Fibroblast of skin of left quadriceps (primary cell): ENCODE data around the gene MACROD2.
"Not testable (repeated sequence)": the region's sequence is repeated elsewhere in the genome, so short reads cannot be mapped to it uniquely, and the experiment has no call there.

Experiments
- DNase-seq, 2 experiments: peaks; one replicate each; pipeline ENCODE4 v3.0.0-alpha.2; 2013; ENCODE audit warnings: low read depth in 2 of 2

MACROD2 gene

DNA sequence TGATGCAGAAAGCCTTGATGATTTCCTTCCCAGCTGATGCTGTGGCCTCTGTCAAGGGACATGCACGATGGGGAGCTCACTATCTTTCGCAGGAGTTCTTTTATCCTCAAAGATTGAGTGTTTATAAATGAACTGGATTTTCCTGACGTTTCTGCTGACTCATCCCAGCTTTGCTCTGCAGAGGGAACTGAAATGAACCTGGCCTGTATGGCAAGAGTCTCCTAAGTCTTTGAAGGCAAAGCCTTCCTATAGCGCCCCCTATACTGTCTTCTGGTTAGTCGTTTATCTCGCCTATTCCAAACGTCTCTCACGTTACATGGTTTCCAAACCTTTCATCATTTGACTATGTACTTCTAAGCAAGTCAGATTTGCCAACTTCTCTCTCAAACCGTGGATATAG lies 2012.6 kb downstream of the MACROD2 start:
- no peak for DNase-seq

DNA sequence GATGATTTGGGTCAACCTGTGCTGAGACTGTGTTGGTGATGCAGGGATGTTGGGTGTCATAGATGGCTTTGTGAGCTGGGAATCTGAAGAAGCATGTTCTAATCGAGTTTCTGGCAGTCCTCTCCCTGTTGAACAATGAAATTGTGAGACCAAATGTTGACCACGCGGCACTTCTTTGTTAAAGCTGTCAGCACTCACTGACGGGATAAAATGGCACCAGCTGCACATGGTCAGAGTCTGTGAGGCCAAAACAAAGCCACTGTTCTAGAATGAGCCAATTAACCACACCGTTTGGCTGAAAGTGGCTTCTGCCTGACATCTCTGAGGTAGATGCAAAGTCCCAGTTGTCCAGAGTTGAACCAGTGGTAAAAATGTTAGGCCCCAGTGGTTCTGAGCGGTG lies 2015.7 kb downstream of the MACROD2 start:
- DNase-seq = no peak

DNA sequence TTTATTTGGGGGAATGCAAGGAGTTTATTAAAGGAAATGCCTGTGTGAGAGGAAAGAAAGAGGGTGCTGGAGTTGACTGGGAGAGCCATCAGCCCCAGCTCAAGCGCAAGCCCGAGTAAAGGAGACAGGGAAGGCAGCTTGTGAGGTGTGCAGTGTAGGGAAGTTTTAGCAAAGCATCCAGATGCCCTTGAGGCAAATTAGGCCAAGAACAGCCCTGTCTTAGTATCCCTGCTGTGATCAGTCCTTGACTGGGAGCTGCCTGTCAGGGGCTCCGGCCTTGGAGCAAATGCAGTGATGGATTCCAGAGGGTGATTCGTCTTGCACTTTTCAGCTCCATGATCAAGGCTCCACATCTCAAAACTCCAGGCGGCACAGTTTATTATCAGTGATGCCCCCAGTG lies 2016.2 kb downstream of the MACROD2 start:
- no peak for DNase-seq

DNA sequence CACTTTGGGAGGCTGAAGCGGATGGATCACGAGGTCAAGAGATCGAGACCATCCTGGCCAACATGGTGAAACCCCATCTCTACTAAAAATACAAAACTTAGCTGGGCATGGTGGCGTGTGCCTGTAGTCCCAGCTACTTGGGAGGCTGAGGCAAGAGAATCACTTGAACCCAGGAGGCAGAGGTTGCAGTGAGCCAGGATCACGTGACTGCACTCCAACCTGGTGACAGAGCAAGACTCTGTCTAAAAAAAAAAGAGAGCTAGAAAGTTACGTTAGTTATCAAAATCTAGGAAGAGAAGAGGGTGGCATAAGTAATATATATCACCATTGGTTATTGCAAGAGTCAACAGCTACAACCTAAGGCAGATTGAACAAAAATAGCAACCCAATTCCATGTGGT lies 2017.6 kb downstream of the MACROD2 start:
- DNase-seq = not testable (repeated sequence)

DNA sequence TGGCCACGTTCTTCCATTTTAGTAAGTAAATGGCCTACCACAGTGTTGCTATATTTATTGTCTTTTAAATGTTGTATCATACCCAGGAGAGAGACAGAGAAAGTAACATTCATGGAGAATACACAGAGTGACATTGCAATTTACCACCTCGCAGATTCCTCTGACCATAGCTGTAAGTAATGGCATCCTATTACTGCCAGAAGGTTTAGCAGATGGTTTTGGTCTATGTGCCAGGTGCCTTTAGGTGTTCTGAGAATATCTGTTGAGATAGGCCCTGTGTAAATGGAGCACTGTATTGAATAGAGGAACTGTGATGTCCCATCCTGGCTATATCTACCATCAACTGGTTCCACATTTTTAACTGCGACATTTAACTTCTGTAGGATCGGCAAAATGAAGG lies 2018.3 kb downstream of the MACROD2 start:
- DNase-seq = no peak

DNA sequence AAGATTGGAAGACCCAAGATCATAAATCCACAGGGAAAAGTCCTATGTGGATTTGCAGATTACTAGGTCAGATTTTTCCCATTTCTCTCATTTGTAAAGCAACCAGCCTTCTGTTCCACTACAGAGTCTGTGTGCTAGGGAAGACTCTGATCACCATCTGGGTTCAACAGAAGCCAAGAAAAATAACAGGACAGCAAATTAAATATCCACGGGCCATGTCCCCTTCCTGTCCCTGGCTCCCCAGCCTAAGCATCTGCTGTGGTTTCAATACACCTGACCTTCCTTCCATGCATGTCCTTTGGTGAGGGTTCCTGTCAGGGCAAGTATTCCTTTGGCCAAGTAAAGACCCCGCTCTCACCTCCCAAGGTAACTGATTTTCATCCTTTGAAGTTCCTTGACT lies 2019.1 kb downstream of the MACROD2 start:
- DNase-seq = no peak

DNA sequence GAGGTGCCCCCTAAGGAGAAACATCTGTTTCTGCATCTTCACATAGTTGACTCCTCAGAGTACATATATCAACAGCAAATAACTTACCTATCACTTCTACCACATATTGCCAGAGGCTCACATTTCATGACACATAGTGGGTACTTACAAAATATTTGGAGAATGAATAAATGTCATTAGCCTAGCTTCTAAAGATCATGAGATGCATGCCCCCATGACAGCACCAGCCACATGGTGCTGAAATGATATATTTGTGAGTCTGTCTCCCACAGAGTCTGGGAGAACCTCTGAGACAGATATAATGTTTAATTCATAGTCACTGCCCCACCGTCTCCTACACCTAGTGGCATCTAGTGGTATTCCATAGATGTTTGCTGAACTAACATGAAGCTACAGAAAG lies 2022.3 kb downstream of the MACROD2 start:
- DNase-seq = peak in 1 of 2 experiments; percentile 12

DNA sequence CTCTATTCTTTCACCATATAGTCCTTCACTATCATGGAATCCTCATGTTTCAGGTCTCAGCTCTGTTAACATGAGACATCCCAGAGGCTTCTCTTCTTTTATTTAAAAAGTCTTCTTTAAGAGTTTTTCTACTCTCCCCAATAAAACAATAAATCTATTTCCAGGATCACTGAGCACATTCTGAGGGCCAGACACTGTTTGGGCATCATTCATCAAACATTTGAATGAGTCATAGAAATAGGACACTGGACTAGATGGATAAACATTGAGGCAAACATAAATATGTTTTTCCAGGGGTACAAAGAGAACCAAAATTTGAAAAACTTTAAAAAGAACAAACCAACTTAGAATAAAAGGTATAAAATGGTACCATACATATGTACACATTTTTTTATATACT lies 2023.6 kb downstream of the MACROD2 start:
- no peak for DNase-seq

DNA sequence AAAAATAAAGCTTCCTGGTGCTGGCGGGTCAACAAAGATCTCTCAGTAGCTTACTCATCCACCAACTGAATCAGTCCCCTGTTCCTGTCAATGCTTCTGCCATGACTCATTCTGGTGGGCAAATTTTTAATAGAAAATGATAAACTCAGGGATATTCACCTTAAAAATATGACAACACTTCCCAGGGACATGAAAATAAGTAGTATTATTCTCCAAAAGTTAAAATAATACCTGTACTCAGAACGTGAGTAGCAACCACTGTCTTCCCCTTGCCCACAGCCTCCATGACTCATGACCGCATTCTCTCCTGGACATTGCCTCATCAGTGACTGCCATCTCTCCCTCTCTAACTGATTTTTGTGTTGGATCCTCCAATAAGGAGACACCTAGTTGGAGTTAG lies 2025.7 kb downstream of the MACROD2 start:
- peak in 1 of 2 experiments; percentile 14 for DNase-seq

DNA sequence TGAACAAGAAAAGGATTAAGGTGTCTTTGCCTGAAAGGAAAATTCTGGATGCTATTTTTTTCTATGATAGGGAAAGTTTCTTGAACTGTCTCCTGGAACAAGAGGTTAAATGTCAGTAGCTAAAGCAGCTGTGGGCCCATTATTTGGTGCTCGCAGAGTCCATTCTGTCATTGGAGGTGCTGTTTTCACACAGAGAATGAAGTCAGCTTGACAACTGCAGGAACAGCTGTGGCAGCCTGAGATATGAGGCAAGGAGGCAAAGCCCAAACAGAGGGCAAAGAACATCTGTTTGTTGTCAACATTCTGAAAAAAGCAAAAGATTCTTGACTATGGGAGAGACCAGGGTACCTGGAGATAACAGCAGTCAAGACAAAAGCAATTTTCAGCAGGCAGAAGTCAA lies 2029.8 kb downstream of the MACROD2 start:
- DNase-seq = no peak

DNA sequence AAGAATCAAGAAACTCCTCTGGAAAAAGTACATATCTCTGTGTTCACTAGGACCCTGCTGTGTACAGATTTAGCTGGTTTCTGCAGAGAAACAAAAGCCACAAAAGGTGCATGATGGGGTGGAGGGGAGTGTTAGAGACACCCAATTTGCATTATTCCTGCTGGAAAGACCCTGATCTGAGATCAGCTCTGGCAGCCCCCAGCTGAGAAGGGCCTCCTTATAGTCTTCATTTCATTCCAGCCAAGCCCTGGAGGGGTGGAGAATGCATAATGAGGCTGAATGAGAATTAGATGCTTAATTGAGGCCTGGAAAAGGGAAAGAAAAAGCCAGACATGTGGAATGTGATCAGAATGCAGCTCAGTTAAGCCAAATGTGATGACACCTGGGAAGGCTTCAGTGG lies 2032.4 kb downstream of the MACROD2 start:
- DNase-seq = no peak

DNA sequence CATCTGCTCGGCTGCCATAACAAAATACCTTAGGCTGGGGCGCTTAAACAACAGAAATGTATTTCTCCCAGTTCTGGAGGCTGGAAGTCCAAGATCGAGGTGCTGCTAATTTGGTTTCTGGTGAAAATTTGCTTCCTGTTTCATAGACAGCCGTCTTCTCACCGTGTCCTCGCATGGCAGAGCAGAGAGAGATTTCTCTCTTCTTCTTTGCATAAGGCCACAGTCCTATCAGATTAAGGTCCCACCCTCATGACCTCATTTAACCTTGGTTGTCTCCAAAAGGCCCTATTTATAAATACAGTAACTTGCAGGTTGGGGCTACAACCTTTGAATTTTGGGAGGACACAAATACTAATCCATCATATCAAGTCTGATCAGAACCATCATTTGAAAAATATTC lies 2033.6 kb downstream of the MACROD2 start:
- DNase-seq = no peak

DNA sequence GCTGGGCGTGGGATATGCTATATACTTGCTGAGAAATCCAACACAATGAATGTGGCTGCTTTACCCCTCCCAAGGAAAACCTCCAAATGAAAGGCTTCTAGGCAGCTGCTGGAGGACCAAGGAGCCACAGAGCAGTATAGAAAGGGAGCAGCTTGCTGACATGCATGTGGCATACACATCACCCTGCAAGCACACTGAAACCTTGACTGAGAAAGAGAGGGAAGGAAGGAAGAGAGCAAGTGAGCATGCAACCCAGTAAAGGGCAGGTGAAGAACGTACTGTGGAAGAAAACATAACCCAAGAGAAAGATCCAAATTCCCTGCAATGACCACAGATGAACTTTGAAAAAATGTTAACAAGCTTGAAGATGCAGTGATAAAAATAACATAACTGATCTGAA lies 2034.9 kb downstream of the MACROD2 start:
- DNase-seq = no peak

DNA sequence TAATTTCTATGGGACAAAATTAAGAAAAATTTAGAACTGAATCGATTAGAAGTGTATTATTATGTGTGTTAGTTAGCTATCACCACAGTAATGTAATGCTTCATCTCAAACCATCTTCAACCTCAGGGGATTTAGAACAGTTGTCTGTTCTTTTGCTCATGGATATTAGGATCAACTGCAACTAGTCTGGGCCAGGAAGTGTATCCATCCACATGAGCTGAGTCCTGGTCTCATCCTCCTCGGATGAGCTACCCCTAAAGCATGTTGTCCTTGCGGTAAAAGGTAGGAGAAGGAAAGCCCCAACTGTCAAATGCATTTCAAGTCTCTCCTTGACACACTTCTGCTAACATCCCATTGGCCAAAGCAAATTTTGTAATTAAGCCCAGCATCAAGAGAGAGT lies 2040.3 kb downstream of the MACROD2 start:
- DNase-seq = no peak

DNA sequence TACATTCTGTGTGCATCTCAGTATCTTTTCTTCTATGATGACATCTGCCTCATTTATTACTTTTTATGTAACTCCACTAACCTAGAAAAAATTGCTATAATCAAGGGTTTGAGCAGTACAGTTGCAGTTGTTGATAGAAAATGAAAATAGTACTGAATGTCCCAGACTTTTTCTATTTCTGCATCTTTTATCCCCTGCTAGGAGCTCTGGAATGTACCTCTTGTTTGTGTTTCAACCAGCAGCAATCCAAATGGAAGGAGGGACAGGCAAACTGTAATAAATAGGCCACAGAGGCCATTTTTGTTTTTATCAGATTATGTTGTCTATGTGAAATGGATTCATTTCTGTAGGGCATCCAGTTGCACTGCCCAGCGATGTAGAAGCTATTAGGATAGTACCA lies 2041.0 kb downstream of the MACROD2 start:
- DNase-seq = no peak

DNA sequence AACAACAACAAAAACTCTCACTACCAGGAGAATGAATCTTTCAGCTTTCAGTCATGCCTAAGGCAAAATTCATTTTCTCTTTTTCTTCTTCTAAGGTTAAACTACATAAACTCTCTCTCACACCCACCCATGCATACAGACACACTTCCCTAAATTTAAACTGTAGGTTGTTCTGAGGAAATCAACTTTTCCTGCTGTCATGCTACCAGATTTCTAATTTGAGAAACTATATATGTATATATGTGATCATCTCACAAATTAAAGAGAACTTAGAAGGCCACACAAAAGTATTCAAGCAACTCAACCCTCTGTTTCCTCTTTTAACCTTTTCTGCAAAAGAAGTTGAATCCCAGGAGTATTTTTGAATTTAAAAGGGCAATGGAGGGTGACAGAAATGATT lies 2045.4 kb downstream of the MACROD2 start:
- DNase-seq = no peak

DNA sequence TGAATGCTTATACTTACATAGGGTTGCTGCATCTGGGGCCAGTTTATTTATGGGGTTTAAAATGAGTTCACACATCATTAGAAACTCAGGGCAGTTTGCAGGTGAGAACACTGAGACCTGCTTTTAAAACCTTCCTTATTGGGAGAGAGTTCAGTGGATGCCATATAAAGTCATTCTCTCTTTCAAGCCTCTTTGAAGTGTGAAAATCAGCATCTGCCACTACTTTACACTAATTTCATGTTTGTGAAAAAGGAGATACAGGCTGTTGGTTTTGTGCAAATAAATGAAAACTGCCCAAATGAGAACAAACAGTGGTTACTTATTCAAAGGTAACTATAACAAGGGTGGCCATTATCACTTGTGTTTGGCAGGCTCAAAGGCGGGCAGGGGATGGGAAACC lies 2047.4 kb downstream of the MACROD2 start:
- DNase-seq = no peak

DNA sequence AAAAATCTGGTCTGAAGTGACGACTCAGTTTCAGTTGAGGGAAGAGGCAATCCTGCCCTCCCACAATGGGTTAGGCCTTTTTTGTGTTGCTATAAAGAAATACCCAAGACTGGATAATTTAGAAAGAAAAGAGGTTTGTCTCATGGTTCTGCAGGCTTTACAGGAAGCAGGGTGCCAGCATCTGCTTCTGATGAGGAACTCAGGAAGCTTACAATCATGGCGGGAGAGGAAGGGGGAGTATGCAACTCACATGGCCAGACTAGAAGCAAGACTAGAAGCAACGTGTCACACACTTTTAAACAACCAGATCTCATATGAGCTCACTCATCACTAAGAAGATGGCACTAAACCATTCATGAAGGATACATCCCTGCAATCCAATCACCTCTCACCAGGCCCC lies 2048.6 kb downstream of the MACROD2 start:
- DNase-seq = no peak

DNA sequence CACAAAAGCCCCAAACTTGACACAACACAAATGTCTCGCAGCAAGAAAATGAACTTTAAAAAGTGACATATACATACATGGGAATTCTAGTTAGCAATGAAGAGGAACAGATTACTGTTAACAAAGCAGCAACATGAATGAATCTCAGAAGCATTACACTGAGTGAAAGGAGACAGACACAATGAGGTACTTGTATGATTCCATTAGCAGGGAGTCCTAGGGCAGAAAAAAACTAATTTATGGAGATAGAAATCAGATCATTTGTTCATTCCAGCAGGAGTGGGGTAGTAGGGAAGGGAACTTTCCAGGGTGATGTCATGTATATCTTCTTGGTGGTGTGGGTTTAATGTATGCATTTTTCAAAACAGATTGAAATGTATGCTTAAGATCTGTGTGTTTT lies 2053.6 kb downstream of the MACROD2 start:
- no peak for DNase-seq

DNA sequence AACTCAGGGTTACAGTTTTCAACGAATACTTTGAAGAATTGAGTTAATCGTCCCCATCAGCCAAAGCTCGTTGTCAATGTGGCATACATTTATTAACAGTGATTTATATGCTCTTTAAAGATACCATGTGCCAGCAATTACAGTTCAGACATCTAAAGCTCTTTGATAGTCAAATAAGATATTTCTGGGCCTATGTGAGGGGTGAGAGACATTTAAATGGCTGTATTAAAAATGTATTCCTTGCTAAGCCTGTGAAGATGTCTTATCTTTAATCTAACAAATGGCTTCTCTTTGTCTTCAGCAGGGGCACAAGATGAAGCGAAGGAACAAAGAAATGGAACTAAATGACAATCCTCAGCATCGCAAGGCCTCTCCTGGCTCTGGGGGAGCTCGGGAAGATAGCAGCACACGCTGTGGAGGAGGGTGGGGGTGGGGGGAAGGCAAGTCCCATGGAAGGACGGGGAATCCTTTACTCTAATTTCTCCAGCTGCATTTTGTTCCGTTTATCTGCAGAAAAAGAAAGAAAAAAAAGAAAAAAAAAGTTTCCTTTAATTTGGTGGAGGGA lies 2054.3 kb downstream of the MACROD2 start:
- no peak for DNase-seq

DNA sequence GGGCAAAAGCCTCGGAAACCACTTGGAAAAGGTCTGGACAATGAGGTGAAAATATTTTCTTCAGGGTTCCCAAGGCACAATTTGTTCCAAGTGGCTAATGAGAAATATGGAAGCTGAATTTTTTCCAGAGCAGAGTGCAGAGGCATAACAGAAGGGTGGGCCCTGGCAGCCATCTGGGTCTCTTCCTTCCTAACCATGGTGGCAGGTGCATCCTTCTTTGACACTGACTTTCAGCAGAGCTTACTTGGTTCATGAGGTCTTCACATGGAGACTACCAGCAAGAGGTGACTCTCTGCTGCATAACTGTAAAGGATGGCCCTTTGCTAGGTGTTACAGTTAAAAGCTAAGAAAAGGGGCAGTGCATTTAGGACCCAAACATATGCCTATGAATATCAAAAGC lies 2055.1 kb downstream of the MACROD2 start:
- DNase-seq = no peak

DNA sequence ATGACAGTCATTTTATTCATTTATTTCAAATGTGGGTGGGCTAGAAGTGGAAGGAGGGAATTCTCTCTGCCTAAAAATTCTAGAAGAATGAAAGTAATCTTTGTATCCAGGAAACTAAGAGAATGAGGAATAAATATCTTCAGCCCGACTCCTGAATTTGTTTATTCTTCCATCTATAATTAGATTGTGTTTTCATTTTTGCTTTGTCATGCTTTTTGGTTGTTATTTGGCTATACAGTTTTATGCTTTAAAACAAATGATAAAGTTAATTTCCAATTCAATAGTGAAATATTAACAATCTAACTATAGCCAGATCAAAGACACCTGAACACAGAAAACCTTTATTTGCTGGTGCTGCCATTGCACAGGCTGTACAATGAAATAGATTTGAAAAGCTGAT lies 2056.7 kb downstream of the MACROD2 start:
- no peak for DNase-seq

DNA sequence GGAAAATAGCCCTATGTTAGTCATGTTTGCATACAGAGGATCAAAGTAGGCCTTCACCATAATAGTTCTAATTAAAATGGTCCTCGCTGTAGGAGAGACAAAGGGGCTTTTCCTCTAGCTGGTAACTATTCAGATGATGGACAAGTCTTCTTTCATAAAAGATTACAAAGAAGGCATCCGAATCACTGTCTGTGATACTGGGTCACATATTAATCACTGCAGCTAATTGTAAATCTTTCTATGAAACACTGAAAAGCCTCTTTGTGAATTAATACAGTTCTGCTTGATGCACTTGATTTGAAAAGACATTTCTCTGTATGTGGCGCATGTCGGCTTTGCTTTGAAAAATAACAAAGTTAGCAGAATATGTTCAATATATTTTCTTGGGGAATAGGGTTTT lies 2057.1 kb downstream of the MACROD2 start:
- DNase-seq = no peak

DNA sequence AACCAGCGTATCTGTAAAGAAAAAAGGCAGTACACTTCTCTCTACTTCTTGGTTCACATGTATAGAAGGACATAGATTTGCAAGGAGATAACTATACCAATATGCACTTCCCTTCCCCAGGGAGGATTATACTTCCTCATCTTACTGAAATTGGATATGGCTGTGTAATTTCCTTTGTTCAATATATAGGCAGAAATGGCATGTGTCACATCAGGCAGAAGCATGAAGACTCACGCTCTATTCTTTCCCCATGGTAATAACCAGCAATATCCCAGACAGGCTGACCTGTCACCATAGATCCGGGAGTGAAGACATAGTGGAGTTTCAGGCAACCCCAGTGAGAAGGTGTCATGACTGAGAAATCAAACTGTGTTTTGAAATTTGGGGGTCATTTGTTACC lies 2059.7 kb downstream of the MACROD2 start:
- no peak for DNase-seq

DNA sequence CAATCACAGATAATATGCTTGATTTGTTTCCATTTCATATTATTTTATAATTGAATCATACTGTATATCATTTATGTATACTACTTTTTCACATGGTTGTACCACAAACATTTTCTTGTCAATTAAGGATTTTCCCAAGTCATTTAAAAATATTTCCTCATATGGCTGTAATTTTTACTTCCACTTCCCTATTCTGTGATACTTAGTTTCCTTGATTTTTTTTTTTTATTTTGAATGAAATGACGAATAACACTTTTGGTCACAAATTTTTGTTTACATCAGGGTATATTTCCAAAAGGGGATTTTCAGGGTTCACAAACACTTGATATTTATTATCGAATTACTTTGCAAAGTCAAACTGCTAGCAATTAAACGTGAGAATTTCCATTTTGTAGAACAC lies 2062.3 kb downstream of the MACROD2 start:
- DNase-seq = no peak
